ENCODE results near the gene MAP2K2.
"Not testable (repeated sequence)": the region's sequence is repeated elsewhere in the genome, so short reads cannot be mapped to it uniquely, and the experiment has no call there.

Gene MAP2K2

GRCh38 chr19:4123615-4124568 is at the start of gene MAP2K2:
TSS of gene MAP2K2 (minus strand) at chr19:4124122. CDS start at chr19:4123875, 247 bp downstream.
- DNase-seq (ENCODE audit: low read depth) = peak; percentile 92

- DNase-seq (ENCODE audit: low read depth) = peak; percentile 52
Measured at GRCh38 chr19:4172861-4173473, 49.0 kb upstream of the MAP2K2 start.

GRCh38 chr19:4171676-4172075 is 47.8 kb upstream of the MAP2K2 start:
- no peak for DNase-seq (ENCODE audit: low read depth)

- DNase-seq (ENCODE audit: low read depth) = no peak
Measured at GRCh38 chr19:4164262-4164661, 40.3 kb upstream of the MAP2K2 start.

- DNase-seq (ENCODE audit: low read depth) = no peak
Measured at GRCh38 chr19:4161415-4162077, 37.6 kb upstream of the MAP2K2 start.

- not testable (repeated sequence) for DNase-seq (ENCODE audit: low read depth)
Measured at GRCh38 chr19:4157971-4158370, 34.0 kb upstream of the MAP2K2 start.

GRCh38 chr19:4157164-4157563 is 33.2 kb upstream of the MAP2K2 start:
- DNase-seq (ENCODE audit: low read depth) = no peak

GRCh38 chr19:4154571-4155312 is 30.8 kb upstream of the MAP2K2 start:
- no peak for DNase-seq (ENCODE audit: low read depth)

GRCh38 chr19:4152241-4152998 is 28.5 kb upstream of the MAP2K2 start:
- DNase-seq (ENCODE audit: low read depth) = no peak

- no peak for DNase-seq (ENCODE audit: low read depth)
Measured at GRCh38 chr19:4151623-4152022, 27.7 kb upstream of the MAP2K2 start.

- no peak for DNase-seq (ENCODE audit: low read depth)
Measured at GRCh38 chr19:4149518-4150288, 25.8 kb upstream of the MAP2K2 start.

GRCh38 chr19:4144666-4145249 is 20.8 kb upstream of the MAP2K2 start:
- DNase-seq (ENCODE audit: low read depth) = no peak

GRCh38 chr19:4142916-4143315 is 19.0 kb upstream of the MAP2K2 start:
- DNase-seq (ENCODE audit: low read depth) = not testable (repeated sequence)

- DNase-seq (ENCODE audit: low read depth) = no peak
Measured at GRCh38 chr19:4140237-4140711, 16.4 kb upstream of the MAP2K2 start.

- peak; percentile 89 for DNase-seq (ENCODE audit: low read depth)
Measured at GRCh38 chr19:4139614-4140236, 15.8 kb upstream of the MAP2K2 start.

- no peak for DNase-seq (ENCODE audit: low read depth)
Measured at GRCh38 chr19:4138445-4138844, 14.5 kb upstream of the MAP2K2 start.

- DNase-seq (ENCODE audit: low read depth) = no peak
Measured at GRCh38 chr19:4136680-4137088, 12.8 kb upstream of the MAP2K2 start.

- DNase-seq (ENCODE audit: low read depth) = not testable (repeated sequence)
Measured at GRCh38 chr19:4135386-4135785, 11.5 kb upstream of the MAP2K2 start.

- no peak for DNase-seq (ENCODE audit: low read depth)
Measured at GRCh38 chr19:4134351-4134750, 10.4 kb upstream of the MAP2K2 start.

Data from stimulated activated CD8-positive, alpha-beta memory T cell treated with anti-CD3 and anti-CD28 coated beads, Interleukin-15, amount 100 ng/mL, for 24 hours (primary cell).